Fibroblast of skin of right biceps (primary cell): ENCODE measurements around the gene ZSCAN10.
"Not testable (repeated sequence)": the region's sequence is repeated elsewhere in the genome, so short reads cannot be mapped to it uniquely, and the experiment has no call there.

ENCODE experiments used
- DNase-seq: peaks from one replicate; pipeline ENCODE4 v3.0.0-alpha.2; 2013

Gene ZSCAN10

DNA sequence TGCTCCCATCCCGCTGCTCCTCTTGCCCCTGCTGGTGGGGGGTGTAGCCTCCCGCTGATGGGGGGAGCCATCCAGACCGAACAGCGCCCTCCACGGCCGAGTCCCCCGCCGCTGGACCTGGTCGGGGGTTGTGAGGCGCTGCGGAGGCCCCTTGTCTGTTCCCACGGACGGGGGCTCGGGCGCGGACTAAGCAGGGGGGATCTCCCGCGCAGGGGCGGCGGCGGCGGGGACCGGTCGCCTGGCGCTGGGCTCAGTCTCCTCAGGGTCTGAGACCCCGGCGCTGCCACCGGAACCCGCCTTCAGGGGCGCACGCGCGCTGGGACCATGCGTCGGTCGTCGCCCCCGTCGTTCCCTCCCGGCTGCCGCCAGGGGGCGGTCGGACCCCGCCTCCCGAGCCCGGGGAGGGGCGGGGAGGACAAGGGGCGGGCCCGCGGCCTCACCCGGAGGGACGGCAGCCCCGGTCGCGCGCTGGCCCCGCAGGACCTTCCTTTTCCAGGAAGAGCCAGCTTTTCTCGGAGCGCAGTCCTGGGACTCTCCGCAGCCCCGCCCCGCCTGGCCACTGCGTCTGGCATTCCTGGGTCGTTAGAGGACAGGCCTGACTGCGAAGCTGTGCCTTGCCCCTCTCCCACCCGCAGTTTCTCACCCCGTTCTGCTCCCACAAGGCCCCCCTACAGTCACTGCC lies 39.9 kb downstream of the ZSCAN10 start:
- DNase-seq, result peak; percentile 87

DNA sequence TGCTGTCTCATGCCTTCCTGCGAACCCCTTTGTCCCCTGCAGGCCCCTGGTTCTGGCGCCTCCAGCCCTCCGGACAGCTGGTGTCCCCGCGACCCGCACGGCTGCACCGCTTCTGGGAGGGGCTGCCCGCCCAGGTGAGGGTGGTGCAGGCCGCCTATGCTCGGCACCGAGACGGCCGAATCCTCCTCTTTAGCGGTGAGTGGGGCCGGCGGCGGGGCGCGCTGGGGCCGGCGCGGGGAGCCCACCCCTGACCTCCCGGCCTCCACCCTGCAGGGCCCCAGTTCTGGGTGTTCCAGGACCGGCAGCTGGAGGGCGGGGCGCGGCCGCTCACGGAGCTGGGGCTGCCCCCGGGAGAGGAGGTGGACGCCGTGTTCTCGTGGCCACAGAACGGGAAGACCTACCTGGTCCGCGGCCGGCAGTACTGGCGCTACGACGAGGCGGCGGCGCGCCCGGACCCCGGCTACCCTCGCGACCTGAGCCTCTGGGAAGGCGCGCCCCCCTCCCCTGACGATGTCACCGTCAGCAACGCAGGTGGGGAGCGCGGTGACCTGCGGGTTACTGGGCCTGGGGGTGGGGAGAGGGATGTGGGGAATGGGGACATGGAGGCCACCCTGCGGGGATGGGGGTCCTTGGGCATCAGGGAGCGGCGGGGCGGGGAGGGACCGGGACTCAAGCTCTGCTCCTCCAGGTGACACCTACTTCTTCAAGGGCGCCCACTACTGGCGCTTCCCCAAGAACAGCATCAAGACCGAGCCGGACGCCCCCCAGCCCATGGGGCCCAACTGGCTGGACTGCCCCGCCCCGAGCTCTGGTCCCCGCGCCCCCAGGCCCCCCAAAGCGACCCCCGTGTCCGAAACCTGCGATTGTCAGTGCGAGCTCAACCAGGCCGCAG lies 40.7 kb downstream of the ZSCAN10 start:
- peak; percentile 45 for DNase-seq

DNA sequence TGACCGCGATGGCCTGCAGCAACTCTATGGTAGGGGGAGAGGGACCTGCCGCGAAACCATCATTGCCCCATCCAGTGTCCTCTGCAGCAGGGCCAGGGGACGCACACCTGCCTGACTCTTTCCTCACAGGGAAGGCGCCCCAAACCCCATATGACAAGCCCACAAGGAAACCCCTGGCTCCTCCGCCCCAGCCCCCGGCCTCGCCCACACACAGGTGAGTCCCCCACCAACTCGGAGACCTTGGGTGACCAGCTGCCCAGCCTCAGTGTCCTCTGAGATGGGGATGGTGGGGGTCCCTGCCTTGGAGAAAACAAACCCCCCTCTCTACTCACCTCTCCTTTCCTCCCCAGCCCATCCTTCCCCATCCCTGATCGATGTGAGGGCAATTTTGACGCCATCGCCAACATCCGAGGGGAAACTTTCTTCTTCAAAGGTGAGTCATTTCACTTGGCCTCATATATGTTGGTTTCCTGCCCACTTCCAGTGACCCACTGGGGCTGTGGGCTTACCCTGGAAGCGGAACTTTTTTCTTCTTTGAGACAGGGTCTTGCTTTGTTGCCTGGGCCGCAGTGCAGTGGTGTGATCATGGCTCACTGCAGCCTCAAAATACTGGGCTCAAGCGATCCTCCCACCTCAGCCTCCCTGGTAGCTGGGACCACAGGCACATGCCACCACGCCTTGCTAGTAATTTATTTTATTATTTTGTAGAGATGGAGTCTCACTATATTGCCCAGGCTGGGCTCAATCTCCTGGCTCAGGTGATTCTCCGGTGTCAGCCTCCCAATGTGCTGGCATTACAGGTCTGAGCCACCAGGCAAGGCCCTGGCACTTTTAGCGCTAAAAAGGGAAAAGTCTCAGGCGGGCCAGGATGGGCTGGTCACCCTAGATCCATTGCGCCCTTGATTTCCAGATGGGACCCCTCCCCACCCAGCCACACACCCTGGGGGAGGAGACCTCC lies 41.6 kb downstream of the ZSCAN10 start:
- no peak for DNase-seq

DNA sequence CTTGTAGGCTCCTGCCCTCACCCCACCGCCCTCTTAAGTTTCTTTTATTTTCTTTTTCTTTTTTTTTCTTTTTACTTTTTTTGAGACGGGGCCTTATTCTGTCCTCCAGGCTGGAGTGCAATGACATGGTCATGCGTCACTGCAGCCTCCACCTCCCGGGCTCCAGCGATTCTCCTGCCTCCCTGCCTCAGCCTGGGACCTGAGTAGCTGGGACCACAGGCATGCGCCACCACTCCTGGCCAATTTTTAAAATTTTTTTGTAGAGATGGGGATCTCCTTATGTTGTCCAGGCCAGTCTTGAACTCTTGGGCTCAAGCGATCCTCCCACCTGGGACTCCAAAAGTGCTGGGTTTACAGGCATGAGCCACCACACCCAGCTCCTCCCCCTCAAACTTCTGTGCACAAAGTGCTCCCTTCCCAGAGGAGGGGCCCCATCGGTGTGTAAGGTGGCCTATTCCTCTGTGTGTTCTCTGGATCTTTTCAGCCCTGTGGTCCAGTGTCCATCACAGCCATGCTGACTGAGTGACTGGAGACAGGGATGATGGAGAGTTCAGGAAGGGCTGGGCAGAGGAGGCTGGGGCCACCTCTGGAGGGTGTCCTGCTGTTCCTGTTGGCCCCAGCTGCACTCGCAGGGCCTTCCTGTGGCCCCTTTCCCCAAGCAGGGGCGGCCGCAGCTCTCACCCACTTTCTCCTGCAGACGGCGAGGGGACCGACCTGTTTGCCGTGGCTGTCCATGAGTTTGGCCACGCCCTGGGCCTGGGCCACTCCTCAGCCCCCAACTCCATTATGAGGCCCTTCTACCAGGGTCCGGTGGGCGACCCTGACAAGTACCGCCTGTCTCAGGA lies 42.5 kb downstream of the ZSCAN10 start:
- no peak for DNase-seq

DNA sequence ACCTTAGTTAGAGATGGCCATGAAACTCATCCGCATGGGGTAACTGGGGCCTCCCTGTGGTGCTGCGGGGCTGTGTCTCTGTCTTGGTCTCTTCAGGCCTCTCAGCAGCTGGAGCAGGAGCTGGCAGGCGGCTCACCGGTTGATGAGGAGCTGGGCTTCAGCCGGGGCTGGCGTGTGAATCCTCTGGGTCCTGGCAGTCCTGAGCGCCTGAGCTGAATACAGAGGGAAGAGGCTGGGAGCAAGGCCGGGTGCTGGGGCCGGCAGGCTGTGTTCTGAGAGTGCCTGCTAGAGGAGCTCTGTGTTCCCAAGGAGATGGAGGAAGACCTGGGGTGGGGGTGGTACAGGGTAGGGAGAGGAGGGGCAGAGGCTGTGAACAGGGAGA lies 43.4 kb downstream of the ZSCAN10 start:
- not testable (repeated sequence) for DNase-seq

DNA sequence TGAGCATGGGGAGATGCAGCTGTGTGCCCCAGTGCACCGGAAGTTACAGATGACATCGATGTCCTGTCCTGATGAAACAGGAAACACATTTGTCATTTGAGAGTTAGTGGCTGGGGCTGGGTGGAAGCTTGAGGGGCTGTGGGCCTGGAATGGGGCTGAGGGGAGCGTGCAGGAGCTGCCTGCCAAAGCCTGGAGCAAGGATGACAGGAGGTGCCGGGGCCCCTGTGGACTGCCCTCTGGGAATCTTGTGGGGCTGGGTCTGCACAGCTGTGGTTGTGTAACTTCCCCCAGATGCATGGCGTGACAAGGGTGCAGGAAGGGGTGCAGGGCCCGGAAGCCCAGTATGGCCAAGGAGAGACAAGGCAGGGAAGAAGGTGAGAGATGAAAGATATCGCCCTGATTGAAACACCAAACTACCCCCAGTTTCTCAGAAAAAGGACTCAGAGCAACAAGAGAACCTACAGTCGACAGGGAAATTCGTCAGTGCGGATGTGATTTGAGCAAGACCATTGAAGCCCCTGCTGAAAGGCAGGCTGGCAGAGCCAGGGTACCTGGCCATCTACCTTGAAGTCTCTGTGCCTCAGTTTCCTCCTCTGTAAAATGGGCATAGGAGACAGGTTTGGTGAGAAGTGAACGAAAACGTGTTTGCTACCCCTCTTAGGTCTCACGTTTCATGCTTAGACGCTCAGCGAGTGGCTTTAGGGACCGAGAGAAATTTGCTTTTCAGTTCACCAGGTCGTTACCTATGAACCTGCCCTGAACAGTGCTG lies 43.9 kb downstream of the ZSCAN10 start:
- no peak for DNase-seq

DNA sequence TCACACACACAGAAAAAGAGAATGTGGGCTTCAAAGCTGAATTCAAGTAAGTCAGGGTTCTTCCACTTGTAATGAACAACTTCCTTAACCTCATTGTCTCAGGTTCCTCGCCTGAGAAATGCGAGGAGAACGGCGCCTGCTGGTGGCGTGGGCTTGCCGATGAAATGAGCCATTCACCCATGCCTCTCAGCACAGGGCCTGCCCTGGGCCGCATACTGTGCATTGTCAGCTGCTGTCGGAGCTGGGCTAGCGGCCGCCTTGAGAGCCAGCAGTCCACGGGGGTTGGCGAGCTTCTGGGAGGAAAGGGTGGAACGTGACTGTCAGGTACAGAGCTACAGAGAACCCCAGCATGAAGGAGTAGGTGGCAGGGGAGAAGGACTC lies 45.8 kb downstream of the ZSCAN10 start:
- DNase-seq, result not testable (repeated sequence)

DNA sequence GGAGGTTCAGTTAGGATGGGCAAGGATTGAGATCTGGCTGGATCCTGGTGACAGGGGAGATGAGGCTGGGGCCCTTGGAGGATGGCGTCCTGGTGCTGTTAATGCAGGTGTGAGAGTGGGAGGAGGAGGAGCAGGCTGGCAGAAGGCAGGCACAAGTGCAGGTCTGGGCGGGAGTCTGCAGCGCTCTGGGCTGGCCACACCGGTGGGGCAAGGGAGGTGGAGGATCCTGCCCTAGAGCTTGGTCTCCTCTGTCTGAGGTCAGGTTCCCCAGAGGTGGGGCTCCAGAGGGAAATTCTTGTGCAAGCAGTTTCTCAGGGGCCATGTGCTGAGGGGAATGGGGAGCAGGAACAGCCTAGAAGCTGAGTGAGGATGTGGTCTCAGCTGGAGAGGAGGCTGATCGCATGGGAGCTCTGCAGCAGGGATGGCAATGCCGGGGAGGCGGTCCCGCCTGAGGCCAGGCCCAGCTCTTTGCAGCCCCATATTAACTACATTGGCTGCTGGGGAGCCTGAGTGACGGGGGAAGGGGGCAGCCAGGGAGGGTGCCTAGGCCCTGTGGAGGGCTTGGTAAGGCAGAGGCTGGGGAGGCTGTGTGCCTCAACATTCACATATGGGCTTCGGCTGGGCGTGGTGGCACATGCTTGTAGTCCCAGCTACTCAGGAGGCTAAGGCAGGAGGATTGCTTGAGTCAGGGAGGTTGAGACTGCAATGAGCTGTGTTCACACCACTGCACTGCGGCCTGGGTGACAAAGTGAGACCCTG lies 46.3 kb downstream of the ZSCAN10 start:
- DNase-seq, result not testable (repeated sequence)

DNA sequence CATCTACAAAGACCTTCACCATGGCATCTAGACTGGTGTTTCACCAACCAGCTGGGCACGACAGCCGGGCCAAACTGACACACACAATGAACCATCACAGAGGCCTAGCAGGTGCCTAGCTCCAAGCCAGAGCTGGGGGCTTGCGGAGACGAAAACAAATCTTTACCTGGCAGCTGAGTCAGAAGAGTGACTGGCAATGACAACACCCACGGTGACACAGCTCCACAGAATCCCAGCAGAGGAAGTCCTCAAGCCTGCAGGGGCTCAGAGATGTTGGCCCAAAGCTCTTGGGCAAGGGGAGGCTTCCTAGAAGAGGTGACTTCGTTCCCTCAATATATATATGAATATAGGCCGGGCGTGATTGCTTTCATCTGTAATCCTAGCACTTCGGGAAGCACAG lies 47.6 kb downstream of the ZSCAN10 start:
- DNase-seq, result no peak

DNA sequence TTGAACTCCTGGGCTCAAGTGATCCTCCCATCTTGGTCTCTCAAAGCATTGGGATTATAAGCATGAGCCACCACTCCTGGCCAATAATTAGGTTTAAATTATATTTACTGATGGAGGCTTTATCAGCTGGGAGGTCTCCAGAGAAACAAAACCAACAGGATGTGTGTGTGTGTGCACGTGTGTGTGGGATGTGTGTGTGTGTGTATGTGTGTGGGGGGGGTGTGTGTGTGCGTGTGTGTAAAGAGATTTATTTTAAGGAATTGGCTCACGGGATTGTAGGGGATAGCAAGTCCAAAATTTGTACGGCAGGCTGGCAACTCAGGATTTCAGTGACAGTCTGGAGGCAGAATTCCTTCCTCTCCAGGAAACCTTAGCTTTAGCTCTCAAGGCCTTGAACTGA lies 48.1 kb downstream of the ZSCAN10 start:
- no peak for DNase-seq

DNA sequence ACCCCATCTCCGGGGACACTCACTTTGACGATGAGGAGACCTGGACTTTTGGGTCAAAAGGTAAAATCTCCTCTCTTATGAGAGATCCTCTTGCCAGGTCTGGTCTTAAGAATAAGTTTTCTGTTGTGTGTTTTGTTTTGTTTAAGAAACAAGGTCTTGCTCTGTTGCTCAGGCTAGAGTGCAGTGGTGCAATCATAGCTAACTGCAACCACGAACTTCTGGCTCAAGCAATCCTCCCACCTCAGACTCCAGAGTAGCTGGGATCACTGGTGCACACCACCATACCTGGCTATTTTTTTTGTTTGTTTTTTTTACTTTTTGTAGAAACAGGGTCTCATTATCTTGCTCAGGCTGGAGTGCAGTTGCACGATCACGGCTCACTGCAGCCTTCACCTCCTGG lies 48.6 kb downstream of the ZSCAN10 start:
- no peak for DNase-seq

DNA sequence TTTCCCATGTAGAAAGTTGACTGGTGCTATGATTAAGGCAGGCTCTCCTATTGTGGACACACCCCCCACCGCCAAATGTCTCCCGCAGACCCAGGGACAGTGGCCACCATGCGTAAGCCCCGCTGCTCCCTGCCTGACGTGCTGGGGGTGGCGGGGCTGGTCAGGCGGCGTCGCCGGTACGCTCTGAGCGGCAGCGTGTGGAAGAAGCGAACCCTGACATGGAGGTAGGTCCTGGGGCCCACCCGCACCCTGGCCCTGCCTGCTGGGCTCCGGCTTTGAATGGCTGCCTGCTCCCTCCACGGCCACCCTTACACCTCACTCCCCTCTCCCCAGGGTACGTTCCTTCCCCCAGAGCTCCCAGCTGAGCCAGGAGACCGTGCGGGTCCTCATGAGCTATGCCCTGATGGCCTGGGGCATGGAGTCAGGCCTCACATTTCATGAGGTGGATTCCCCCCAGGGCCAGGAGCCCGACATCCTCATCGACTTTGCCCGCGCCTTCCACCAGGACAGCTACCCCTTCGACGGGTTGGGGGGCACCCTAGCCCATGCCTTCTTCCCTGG lies 49.1 kb downstream of the ZSCAN10 start:
- no peak for DNase-seq

DNA sequence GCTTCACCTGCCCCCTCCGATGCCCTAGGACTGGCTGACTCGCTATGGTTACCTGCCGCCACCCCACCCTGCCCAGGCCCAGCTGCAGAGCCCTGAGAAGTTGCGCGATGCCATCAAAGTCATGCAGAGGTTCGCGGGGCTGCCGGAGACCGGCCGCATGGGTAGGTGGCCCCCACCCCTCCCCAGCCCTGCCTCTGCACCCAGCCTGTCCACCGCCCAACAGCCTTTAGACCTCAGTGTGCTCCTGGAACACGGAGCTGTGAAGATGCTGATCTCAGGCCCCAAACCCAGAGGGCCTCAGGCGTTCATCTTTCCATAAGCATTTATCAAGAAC lies 51.7 kb downstream of the ZSCAN10 start:
- no peak for DNase-seq

DNA sequence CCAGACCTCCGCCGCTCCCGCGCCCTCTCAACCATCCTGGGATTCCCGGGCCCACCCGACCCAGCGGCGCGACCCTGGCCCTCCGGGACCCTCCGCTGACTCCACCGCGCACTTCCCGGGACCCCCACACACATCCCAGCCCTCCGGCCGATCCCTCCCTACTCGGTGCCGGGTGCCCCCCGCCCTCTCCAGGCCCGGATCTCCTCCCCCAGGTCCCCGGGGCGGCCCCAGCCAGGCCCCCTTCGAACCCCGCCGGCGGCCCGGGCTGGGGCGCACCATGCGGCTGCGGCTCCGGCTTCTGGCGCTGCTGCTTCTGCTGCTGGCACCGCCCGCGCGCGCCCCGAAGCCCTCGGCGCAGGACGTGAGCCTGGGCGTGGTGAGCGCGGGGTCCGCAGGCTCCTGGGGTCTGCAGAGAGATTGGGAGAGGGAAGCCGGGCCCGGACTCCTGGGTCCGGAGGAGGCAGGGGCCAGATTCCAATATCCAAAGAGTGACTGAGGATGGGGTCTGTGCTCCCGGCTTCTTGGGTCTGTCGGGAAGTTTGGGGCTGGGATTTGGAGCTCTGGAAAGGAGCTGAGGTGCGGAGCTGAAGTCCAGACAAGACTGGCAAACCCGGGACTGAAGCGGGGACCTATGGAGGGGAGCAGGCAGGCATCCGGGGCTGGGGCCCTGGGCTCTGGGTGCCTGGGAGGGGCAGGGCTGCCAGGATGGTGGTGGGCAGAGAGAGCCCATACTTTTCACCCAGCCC lies 52.3 kb downstream of the ZSCAN10 start:
- DNase-seq, result no peak

DNA sequence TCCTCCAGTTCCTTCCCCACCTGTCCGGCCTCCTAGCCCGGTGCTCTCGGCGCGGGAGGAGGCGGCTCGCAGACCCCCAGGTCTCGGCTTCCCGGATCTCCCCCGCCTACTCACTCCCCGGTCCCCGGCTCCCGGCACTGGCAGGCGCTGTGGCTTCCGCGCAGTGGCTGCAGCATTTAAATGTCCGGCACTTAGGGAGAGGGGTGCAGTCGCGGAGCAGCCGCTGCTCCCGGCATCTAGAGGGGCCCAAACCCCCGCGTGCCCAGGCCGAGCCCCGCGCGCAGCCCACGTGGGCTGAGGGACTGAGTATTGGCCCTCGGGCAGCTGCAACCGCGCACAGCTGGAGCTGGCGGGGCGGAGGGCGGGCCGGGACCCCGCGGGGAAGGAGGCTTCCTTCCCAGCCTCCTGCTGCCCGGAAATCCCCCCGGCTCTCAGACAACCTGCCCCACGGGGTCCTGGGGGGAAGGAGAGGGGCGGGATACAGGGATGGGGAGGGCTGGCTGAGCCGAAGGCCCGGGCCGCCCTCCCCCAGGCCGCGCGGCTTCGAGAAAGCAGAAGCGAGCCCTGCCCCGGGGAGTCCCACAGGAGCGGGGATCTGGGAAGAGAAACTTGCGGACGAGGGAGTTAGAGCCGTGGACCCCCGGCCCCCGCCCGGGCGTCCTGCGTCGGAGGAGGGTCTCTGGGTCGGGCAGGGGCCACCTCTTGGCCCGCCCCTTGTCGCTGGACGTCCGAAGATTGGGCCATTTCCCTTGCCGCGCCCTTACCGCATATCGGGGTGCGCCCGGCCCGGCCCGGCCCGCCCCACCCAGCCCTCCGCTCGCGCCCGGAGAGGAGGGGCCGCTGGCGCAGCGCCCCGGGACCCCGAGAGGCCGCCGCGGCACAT lies 53.1 kb downstream of the ZSCAN10 start, which contains the start of gene MMP25:
TSS of gene MMP25 (plus strand) at position 804 of the 883 bp plus-strand sequence. CDS start 357 bp downstream, outside the sequence.
- no peak for DNase-seq

DNA sequence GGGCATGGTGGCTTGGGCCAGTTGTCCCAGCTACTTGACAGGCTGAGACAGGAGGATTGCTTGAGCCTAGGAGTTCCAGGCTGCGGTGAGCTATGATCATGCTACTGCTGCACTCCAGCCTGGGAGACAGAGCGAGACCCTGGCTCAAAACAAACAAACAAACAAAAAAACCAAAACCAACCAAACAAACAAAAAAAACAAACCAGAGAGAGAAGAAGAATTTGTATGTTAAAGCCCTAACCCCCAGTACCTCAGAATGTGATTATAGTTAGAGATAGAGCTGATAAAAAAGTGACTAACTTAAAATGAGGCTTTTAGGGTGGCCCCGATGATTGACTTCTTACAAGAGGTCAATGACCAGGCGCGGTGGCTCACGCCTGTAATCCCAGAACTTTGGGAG lies 54.4 kb downstream of the ZSCAN10 start:
- DNase-seq, result no peak

DNA sequence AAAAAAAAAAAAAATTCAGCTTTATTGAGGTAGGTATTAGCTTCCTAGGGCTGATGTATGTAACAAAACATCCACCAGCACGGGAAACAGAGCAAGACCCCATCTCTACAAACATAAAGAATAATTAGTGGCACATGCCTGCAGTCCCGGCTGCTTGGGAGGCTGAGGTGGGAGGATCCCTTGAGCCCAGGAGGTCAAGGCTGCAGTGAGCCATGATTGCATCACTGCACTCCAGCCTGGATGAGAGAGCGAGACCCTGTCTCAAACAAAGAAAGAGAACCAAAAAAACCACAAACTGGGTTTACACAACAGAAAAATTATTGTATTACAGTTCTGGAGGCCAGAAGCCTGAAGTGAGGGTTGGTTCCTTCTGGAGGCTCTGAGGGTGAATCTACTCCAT lies 56.7 kb downstream of the ZSCAN10 start:
- no peak for DNase-seq

DNA sequence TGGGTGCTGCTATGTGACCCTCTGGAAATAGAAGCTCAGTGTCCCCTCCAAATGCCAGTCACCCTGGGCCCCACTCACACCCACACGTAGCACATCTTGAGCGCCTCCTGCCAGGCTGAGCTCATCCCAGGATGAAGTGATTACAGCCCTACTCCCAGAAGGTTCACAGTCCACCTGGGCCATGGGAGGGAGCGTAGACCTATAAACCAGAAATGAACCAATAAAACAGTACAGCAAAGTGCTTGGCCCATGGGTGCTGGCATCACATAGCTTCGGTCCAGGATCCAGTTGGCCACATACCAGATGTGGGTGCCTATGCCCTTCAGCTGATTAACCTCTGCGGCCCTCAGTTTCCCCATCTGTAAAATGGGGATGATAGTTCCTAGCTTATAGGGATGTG lies 60.2 kb downstream of the ZSCAN10 start:
- no peak for DNase-seq
